GM19452 (cell line): ENCODE data around the gene MFAP3L.

ENCODE experiments used
- ATAC-seq: cut with Tn5 transposase; IDR thresholded peaks from one replicate; pipeline ENCODE4 v1.9.1; 2021; ENCODE audit not compliant: unreplicated experiment

The MFAP3L gene

DNA sequence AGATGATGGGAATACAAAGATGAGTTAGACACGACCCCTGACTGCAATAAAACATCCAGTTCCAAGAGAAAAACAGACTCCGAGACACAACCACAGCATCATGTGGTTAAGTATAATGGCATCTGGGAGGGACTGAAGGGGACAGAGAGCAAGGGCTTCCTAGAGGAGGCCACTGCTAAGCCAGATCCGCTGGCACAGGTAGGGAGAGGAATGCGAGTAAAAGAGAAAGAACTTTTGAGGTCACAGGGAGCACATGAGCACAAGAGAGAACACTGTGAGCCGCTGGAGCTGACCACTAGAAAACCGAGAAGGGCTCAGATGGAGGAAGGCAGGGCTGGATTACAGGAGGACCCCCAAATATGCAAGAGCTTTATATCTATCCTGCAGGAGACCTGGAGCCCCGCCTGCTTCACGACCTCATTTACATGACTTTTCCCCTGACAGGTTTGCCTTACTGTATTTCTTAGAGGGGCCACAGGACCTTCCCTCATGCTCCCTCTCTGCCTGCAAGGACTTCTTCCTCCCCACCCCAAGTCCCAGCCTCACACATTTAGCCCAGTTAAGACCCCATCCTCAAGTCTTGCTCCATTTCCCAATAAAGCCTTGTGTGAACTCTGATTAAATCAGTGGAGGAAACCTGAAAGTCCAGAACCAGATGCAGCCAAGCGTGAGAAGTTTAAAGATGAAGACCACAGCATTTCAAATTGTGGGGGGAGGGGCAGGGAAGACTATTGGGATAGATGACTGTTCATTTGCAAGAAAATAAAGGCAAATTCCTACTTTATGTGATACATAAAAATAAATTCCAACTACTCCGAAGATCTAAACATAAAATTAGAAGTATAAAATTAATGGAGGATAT lies 29.6 kb downstream of the MFAP3L start:
- ATAC-seq, result no peak

DNA sequence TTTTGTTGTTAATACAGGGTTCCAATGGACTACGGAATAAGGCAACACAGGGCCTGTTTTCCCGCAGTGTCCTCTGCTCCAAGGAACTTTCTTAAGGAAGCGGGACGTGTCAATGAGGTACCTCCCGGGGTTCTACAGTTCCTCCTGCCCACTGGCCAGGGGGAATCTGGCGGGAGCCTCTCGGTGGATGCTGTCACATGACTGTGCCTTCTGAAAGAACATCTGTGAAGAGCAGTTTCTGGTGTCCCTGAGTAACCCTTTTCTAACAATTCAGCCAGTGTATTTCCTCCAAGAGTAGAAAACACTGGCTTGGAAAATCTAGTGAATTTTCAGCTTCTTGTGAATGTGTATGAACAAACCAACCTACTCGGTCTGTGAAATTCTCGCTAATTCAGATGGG lies 32.7 kb downstream of the MFAP3L start:
- no peak for ATAC-seq

DNA sequence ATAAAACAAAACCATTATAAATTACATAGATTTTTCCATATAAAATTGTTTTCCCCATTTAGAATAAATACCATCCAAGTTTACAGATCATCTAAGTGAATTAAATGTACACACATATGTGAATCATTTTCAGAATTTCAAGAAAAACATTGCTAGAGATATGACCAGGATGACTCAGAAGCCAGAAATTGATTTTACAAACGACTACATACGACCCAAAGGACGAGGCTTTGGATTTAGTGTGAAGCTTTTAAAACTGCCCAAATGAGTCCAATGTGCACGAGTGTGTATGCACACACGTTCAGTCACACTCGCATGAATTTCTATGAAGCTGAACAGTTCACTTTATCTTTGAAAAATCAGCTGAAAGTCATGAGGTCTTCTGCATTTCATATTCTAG lies 37.9 kb downstream of the MFAP3L start:
- no peak for ATAC-seq

DNA sequence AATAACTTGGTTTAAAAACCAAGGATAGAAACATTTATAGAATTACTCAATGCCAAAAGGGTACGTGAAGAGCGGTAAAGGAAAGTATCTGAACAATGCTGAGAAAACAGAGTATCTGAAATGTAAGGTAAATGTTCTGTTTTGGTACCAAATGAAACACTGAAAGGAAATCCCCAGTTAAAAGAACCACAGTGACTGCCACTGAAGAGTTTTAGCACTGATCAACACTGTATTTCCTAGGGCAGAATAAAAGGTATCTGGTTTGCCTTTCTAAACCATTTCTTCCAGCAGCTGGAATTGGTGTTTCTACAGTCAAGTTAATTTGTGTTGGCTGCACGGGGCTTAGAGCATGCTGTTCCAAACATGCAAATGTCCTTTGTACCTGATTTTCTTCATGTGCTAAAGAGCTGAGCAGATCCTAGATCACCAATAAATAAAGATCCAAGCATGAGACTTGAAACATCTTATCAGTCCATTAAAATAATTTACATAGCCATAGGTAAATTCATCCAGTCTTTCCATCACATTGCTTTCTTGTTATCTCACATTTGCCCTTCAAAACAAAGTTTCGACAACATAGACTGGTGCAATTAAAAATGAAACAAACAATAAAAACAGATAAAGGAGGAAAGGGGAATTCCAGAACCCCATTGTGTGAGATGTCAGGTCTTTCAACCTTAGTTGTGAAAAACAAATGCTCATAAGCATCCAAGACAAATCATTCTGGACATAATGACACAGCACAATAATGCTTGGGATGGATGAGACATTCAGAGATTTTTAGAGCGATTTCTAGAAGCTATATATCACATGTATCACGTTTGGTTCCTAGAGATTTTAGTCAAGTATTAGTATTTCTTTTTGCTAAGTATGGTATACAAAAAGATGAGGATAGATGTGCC lies 38.6 kb downstream of the MFAP3L start:
- ATAC-seq, result no peak

DNA sequence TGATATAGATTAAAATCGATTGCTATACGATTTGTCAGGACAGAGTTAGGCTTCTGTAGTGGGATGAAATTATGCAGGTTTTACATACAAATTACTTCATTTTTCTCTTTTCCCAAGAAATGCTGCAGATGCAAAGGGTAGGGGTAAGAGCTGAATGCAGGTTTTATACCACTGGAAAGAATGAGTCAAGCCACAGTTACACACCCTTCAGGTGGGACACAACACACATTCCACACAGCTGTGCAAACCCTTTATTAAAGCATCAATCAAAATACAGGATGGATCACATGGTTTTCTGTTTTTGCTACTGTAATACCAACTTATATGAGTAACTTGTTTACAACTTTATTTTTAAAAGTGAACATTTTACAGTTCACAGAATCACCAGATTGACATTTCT lies 39.8 kb downstream of the MFAP3L start:
- ATAC-seq, result no peak

DNA sequence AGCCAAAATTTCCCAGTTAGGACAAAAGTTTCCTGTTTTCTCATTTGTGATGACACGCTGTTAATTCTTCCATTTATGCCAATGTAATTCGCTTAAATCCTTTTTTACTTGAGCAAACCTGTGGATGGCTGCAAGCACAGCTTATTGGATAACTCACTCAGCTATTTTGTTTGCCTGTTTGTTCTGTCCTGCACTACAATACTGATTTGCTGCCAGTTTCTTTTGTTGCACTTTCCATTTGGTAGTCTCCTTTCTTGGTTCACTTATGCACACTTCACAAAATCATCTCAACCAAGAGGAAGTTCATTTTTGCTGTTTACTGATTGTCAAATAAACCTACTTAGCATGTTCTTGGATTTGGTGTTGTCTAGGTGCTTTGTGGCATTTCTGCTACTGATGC lies 40.3 kb downstream of the MFAP3L start:
- ATAC-seq, result no peak

DNA sequence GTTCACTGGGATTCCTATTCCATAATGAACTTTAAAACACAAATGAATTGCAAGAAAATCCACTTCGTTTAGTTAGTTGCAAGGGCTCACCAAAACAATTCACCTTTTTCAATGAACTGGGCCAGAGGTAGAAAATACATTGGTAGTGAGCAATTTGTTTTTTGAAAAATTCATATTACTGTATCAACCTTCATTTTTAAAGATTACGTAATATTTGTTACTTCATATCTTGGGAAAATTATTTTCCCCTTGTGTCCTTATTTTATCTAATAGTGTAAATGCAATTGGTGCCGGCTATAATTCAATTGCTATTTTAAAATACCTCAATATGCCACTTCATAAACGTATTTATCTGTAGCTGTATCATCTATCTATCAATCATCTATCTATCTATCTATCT lies 41.5 kb downstream of the MFAP3L start:
- no peak for ATAC-seq

DNA sequence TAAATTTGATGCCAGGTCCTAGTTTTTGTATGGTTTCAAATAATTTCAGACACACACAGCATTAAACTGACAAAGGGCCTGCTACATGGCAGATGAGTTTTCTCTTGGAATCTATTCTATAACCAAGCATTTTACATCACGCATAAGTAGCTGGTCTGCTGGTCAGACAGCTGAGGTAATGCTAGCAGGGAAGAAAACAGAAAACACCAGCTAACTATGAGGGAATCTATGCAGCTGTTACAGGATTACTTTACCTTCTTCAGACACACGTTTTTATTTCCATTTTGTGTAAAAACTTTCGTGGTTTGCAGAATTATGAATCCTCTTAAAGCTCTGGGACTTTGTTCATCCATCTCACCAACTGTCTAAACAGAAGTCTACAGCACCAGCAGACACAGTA lies 42.0 kb downstream of the MFAP3L start:
- no peak for ATAC-seq

DNA sequence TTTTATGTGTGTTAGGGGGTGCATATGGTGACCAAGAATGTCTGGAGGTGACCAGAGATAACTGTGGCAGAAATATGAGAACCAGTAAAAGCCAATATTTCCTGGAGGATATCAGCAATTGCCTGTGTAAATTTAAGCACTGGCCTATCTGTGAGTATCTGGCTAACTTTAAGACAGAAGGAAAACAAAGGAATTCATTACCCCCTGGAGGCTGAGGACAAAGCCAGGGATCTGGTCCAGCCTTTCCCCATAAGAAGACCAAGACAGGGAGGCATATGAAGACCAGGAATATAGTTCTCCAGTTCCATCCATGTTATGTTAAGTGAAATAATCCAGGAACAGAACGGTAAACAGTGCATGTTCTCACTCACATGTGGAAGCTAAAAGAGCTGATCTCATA lies 49.2 kb downstream of the MFAP3L start:
- no peak for ATAC-seq

DNA sequence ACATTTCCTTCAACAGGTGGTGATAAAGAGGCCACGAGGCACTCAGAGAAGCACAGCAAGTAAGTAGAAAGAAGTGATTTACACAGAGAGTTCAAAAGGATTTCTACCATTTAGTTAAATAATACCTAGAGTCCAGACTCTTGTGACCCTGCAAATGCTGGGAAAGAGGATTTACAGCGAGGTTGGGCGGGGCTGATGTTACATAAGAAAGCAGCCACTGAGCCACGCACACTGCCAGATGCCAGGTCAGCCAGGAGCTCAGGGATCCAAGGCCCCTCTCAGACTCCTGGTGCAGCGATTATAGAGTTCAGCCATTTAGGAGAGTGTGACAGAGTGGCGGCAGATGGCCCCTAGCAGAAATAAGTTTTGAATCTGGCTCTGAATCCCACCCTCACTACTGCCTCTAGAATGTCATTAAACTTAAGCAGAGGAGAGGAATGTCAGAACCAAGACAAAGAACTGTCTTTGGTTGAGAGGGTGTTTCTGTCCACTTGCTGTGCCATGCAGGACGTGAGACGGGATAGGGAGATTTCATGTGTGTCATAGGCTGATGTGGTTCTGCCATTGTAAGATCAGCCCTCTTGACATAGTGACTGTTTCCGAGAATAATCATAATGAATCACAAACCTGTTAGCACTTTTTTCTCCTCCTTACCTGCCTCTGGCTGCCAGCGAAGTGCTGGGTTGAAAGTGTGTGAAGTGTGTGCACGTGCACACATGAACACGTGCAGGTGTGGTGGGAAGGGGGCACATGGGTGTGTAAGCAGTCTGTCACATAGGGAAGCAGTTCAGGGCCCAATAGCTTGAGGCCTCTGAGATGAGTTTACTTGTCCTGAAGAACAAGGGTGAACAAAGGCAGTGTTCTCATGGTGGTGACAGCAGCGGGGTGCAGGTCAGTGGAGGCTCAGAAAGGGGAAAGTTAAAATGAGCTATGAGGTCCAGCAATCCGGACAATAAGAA lies 50.1 kb downstream of the MFAP3L start:
- ATAC-seq, result no peak

DNA sequence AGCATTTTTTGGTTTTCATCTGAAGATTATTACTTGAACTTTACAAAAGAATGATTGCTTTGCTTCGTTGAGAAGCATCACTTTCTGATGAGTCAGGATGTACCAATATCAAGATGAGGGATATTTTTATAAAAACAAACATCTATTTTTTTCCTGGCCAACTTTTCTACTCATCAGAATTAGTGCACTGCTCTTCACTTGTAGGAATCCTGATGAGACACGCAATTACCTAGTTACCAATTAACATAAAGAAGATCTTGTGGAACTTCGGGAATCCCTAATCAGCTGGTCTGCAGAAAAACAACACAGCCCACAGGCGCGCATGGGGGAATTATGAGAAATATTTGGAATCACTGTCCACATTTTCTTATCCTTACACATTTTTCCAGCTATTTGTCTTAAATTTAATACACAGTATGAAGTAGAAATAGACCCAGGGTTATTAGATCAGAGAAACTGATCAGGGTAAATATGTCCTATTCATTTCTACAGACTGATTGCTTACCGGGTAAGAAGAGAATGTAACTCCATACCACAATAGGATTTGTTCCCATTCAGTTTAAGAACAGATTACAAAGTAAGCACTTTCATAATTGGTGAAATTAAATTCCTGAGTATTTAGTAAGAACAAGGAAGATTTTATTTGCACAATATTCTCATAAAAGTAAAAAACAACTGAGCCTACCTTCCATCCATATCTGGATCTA lies 50.9 kb downstream of the MFAP3L start:
- no peak for ATAC-seq

DNA sequence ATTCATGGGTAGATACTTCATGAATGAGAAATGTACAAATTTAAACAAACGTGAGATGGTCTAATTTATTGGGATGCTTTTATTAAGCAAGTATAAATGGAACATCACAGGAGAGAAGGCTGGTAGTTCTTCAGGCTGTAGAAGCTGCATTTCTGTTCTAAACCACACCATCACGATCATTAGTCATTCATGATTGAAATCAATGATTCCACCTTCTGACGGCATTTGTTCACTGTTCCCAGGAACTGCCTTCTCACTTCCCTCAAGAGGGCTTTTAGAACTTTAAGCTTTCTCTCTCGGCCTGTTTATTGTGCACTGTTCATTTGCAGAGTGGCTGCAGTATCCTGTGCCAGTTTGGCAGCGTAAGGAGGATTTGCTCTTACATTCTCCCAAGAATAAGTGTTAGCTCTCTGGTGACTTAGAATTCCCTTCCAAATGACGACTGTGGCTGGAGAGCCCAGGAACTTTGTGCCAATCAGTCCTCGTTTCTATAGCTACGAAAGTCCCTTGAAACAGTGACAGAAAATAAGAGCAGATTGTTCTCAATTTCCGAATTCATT lies 54.7 kb downstream of the MFAP3L start:
- ATAC-seq, result no peak

DNA sequence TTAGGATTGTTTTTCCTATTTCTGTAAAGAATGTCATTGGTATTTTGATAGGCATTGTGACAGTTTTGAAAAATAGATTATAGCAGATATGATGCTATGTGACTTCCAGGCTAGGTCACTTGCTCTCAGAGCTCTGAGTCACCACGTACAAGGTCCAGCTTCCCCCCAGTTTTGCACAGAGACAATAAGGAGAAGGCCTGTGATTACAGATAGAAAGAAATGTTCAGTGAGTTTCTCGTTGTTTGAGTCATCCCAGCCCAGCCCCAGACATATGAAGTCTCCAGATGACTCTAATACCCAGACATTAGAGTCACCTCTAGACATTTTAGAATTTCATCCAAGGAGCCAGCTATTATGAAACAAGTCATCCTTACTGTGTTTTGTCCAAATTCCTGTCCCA lies 57.2 kb downstream of the MFAP3L start:
- ATAC-seq, result no peak

DNA sequence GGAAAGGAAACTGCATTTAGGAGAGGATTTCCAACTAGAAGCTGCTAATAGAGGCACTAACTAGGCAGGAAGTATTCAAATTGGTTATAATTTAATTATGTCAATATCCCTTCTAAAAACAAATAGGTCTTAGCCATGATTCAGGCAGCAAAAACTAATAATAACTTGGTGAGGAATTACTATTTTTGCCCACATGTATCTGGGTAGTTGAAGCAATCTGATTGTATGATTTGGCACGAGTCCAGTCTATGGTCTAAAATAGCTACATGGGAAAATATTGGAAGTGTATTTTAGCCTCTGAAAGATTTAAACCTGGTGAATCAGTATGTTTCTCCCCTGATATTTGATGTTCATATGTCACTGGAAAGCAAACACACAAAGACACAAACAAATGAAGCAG lies 62.2 kb downstream of the MFAP3L start:
- no peak for ATAC-seq

DNA sequence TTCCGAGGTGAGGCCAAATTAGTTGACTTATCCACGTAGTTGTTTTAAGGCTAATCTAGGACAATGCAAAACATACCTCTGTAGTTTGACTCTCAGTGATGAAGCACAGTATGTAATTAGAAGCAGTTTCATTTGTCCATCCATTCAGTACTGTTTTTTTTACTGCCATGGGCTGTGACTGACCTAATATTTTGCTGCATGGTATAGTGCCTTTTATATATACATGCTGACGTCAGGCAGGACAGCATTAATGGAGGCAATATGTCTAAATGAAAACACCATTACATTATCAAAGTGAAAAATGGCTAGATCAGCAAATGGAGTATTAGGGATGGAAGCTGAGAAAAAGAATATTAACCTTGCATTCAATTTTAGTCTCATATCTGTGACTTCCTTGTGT lies 66.9 kb downstream of the MFAP3L start:
- ATAC-seq, result no peak

DNA sequence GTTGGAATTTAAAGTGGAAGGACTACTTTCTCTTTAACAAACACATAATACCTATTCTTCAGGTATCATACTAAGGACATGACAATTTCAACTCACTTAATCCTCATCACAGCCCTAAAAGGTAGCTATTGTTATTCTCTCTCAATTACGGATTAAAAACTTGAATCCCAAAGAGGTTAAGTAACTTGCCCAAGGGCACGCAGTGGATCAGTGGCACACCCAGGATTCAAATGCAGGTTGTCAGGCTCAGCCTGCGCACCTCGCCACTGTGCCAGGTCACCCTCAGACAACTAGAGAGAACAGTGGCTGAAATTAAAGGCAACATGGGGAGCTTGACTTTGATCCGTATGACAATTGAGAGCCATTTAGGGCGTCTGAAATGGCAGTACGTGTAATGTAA lies 67.6 kb downstream of the MFAP3L start:
- no peak for ATAC-seq

DNA sequence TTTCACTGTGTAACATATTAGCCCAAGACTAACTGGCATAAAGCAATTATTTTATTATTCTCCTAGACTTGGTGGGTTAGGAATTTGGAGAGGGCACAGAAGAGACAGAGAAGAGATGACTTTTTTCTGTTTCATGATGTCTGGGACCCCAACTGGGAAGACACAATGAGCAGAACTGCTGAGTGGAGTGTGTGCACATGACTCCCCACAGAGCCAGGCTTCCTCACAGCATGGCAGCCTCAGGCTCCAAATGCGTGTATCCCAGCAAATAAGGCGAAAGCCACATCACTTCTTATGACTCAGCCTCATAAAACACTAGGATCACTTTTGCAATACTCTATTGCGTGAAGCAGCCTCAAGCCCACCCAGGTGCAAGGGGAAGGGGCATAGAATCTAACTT lies 68.4 kb downstream of the MFAP3L start:
- no peak for ATAC-seq

DNA sequence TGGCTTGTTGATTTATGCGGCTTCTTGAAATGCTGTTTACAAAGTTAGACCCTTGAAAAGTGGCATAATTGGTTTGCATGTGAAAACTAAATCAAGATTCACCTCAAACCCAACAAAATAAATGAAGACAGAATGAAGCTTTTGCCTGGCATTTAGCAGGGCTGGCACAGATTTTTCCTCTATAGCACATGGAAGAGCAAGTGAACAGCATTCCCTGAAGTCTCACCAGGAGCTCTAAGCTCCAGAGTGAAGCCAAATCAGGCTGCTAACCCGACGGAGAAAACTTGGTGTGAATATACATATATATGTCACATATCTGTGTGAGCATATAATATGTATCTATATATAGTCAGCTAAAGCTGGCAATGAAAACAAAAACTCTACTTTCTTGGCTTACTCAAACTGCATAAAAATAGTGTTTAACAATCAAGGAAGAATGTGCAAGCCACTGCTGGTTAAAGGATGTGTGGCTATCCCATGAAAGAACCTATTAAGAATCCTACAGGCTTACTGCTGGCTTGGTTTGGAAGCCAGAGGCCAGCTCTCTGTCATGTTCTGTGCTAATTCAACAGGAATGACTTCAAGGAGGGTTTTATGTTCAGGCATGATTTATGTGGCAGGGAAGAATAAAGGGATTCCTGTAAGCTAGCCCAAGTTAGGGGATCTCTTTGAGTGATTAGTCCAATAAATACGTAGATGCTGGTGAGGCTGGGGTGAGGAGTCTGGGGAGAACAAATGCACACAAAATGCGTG lies 69.9 kb downstream of the MFAP3L start:
- ATAC-seq, result no peak

DNA sequence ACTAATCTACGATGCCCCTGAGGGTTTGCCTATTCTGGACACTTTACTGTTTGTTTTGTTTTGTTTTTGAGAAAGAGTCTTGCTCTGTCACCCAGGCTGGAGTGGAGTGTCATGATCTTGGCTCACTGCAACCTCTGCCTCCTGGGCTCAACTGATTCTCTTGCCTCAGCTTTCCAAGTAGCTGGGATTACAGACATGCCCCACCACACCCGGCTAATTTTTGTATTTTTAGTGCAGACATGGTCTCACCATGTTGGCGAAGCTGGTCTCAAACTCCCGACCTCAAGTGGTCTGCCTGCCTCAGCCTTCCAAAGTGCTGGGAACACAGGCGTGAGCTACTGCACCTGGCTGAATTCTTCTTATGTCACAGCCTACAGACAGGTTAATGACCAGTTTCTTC lies 70.7 kb downstream of the MFAP3L start:
- no peak for ATAC-seq
